ENCODE results near the gene C9orf40.

GRCh38 chr9:74908665-74909064 is 44.0 kb downstream of the C9orf40 start:
- TF ChIP-seq EP300 (IDR thresholded peaks at IDR 0.05), result no peak
- no peak for TF ChIP-seq E2F6 (IDR thresholded peaks at IDR 0.05; ENCODE audit: borderline replicate concordance, low read depth)
- no peak for TF ChIP-seq PBX3 (IDR thresholded peaks at IDR 0.05)
- no peak for TF ChIP-seq CTCF (IDR thresholded peaks at IDR 0.05)
- no peak for TF ChIP-seq JUN (IDR thresholded peaks at IDR 0.05)
- TF ChIP-seq REST (IDR thresholded peaks at IDR 0.05), result no peak
- no peak for TF ChIP-seq USF2 (IDR thresholded peaks at IDR 0.05)
